GM13976 (cell line): ENCODE data around the gene HINFP.
"Not testable (repeated sequence)": the region's sequence is repeated elsewhere in the genome, so short reads cannot be mapped to it uniquely, and the experiment has no call there.

Experiments
- DNase-seq: peaks from one replicate; pipeline ENCODE4 v3.0.0; 2012; ENCODE audit warnings: low spot score
- in situ Hi-C: fragments of 300-500 bp; cut with MboI; formaldehyde crosslinking; loops from one replicate; pipeline ENCODE4 v1.12.0; 2022; ENCODE audit warnings: low sequenced_read_pairs, mixed read lengths, inconsistent platforms; ENCODE audit not compliant: unreplicated experiment
- TF ChIP-seq, protein P1 (sequence below): IDR thresholded peaks from 2 replicates; pipeline ENCODE4 v1.5.1; 2012; ENCODE audit warnings: borderline replicate concordance, mild to moderate bottlenecking; ENCODE audit not compliant: insufficient read depth; ENCODE audit errors: extremely low read depth, missing control alignments, control extremely low read depth

The HINFP gene

DNA sequence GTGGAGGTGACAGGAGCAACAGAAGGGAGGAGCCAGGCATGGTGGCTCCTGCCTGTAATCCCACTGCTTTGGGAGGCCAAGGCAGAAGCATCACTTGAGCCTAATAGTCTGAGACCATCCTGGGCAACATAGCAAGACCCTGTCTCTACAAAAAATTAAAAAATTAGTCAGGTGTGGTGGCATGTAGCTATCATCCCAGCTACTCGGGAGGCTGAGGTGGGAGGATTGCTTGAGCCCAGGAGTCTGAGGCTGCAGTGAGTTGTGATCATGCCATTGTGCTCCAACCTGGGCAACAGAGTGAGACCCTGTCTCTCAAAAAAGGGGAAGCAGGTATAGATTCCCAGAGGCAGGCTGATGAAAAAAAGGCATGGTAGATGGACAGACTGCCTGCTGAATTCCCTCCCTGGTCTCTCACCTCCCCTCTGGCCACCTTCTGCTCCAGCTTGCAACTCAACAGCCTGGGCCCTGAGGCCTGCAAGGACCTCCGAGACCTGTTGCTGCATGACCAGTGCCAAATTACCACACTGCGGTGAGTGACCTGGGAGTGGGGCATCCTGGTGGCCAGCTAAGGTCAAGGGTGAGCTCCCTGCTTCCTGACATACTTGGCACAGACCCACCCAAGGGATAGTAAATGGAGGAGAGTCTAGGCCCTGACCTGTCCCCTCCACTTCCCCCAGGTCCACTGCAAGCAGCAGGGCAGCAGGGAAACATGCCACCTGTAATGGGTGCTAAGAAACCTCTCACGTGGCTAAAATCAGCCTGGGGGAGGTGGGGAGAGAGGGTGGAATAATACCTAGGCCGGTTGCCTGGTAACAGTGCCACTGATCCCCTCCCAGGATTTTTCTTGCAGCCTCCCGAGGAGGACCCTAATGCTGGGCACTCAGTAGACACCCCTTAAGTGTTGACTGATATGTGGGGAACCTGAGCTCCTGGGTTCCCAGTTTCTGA is 59.6 kb downstream of the HINFP start:
- TF ChIP-seq, protein P1, sequence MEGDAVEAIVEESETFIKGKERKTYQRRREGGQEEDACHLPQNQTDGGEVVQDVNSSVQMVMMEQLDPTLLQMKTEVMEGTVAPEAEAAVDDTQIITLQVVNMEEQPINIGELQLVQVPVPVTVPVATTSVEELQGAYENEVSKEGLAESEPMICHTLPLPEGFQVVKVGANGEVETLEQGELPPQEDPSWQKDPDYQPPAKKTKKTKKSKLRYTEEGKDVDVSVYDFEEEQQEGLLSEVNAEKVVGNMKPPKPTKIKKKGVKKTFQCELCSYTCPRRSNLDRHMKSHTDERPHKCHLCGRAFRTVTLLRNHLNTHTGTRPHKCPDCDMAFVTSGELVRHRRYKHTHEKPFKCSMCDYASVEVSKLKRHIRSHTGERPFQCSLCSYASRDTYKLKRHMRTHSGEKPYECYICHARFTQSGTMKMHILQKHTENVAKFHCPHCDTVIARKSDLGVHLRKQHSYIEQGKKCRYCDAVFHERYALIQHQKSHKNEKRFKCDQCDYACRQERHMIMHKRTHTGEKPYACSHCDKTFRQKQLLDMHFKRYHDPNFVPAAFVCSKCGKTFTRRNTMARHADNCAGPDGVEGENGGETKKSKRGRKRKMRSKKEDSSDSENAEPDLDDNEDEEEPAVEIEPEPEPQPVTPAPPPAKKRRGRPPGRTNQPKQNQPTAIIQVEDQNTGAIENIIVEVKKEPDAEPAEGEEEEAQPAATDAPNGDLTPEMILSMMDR = no peak
- no peak for DNase-seq
- in situ Hi-C loops = no loop called here

DNA sequence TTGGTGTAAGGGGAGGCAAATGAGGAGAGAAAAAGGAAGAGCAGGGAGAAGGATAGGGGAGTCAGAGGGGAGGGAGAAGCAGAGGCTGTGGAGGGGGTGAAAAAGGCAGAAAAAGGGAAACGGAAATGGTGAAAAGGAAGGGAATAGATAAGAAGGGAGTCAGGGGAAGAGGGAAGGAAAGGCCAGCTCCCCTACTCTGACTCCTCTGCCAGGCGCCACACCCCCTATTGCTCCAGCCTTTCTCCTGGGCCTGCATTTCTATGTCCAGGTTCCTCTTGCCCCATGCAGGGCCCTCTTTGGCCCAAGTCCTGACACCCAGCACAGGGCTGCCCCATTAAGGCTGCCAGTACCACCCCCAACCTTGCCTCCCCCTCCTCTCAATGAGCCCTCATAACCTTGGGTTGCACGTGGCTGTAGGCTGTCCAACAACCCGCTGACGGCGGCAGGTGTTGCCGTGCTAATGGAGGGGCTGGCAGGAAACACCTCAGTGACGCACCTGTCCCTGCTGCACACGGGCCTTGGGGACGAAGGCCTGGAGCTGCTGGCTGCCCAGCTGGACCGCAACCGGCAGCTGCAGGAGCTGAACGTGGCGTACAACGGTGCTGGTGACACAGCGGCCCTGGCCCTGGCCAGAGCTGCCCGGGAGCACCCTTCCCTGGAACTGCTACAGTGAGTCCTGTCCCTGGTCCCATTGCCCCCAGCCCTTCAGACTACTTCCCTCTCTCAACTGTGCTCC is 60.5 kb downstream of the HINFP start:
- in situ Hi-C loops = no loop called here
- TF ChIP-seq, protein P1 = no peak
- no peak for DNase-seq

DNA sequence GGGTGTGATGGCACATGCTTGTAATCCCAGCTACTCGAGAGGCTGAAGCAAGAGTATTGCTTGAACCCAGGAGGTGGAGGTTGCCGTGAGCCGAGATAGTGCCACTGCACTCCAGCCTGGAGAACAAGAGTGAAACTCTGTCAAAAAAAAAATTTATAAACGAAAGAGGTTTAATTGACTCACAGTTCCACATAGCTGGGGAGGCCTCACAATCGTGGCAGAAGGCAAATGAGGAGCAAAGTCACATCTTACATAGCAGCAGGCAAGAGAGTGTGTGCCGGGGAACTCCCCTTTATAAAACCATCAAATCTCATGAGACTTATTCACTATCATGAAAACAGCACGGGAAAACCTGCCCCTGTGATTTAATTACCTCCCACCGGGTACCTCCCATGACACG is 63.0 kb downstream of the HINFP start:
- DNase-seq, in situ Hi-C loops: not testable (repeated sequence)
